Cardiac muscle cell (in vitro differentiated cells and primary cell): ENCODE results near the gene TSPAN9. TPM values are rescaled to one million over a fixed set of nuclear protein-coding genes. Genes with fewer than 3 reads are reported as not detected.

Source experiments
- DNase-seq, 2 donors: peaks; one replicate each; pipeline versions ENCODE4 v3.0.0 to v3.0.0-alpha.2; 2010 to 2017; ENCODE audit warnings: low read depth in 1 of 2, low spot score in 1 of 2
- H3K27ac ChIP-seq: fragments of 200-600 bp; sonication (generic); 2 replicates; pipeline ENCODE4 v1.5.1; 2016
- H3K27me3 ChIP-seq: fragments of 200-600 bp; sonication (generic); 2 replicates; pipeline ENCODE4 v1.6.0; 2016; ENCODE audit warnings: control low read depth
- H3K36me3 ChIP-seq: fragments of 200-600 bp; sonication (generic); 2 replicates; pipeline ENCODE4 v1.5.1; 2016; ENCODE audit warnings: control low read depth
- H3K4me1 ChIP-seq: fragments of 200-600 bp; sonication (generic); 2 replicates; pipeline ENCODE4 v1.8.1; 2017; ENCODE audit warnings: low read depth, mild to moderate bottlenecking, mixed run types
- H3K4me3 ChIP-seq: fragments of 200-600 bp; sonication (generic); 2 replicates; pipeline ENCODE4 v1.5.1; 2016; ENCODE audit warnings: mild to moderate bottlenecking
- H3K9me3 ChIP-seq: fragments of 200-600 bp; sonication (generic); 2 replicates; pipeline ENCODE4 v1.5.1; 2017; ENCODE audit warnings: low read depth, mild to moderate bottlenecking, control low read depth
- polyA plus RNA-seq: library from polyadenylated mRNA; unstranded; fragments of >200 nt; fragmentation: Nextera tagmentation; extraction: Ambion mirVana; gene quantifications from 2 replicates; pipeline ENCODE4 v1.2.1, GENCODE V29; 2016
- total RNA-seq: library from RNA; depleted of rRNA; stranded (reverse); fragments of >200 nt; gene quantifications from 2 replicates; pipeline ENCODE4 v1.2.3, GENCODE V29; 2016
- TF ChIP-seq, protein P1 (sequence below): IDR thresholded peaks from 2 replicates; pipeline ENCODE4 v1.5.1; 2012; ENCODE audit warnings: low read depth, mild to moderate bottlenecking, low read length

The TSPAN9 gene
- total and polyA plus RNA-seq, 2 experiments from 2014 or later = 13.3 to 199 TPM

DNA sequence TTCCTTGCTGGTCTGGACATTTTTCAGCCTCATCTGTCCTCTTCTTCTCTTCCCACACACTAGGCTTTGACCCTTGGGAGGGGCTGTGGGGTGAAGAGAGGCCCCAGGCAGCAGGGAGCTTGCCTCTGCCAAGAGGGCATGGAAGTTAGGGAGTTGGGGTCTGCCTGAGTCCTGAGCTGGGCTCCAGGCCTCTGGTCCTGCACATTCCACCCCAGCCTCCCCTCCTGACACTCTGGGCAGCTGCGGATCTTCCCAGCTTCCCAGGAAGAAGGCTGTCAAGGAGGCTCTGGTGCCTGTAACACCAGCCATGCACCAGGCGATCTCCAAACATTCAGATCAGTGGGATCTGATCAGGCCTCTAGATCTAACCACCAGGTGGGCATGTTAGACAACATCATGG lies 244.7 kb downstream of the TSPAN9 start:
- no peak for DNase-seq
- no peak overlapping the region for H3K4me3 ChIP-seq
- H3K9me3 ChIP-seq = no peaks in the 10 kb centered on the region
- H3K4me1 ChIP-seq = no peaks in the 10 kb centered on the region
- no peaks in the 10 kb centered on the region for H3K27me3 ChIP-seq
- no peak overlapping the region for H3K27ac ChIP-seq
- TF ChIP-seq, protein P1, sequence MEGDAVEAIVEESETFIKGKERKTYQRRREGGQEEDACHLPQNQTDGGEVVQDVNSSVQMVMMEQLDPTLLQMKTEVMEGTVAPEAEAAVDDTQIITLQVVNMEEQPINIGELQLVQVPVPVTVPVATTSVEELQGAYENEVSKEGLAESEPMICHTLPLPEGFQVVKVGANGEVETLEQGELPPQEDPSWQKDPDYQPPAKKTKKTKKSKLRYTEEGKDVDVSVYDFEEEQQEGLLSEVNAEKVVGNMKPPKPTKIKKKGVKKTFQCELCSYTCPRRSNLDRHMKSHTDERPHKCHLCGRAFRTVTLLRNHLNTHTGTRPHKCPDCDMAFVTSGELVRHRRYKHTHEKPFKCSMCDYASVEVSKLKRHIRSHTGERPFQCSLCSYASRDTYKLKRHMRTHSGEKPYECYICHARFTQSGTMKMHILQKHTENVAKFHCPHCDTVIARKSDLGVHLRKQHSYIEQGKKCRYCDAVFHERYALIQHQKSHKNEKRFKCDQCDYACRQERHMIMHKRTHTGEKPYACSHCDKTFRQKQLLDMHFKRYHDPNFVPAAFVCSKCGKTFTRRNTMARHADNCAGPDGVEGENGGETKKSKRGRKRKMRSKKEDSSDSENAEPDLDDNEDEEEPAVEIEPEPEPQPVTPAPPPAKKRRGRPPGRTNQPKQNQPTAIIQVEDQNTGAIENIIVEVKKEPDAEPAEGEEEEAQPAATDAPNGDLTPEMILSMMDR = no peak
- no peaks in the 10 kb centered on the region for H3K36me3 ChIP-seq

DNA sequence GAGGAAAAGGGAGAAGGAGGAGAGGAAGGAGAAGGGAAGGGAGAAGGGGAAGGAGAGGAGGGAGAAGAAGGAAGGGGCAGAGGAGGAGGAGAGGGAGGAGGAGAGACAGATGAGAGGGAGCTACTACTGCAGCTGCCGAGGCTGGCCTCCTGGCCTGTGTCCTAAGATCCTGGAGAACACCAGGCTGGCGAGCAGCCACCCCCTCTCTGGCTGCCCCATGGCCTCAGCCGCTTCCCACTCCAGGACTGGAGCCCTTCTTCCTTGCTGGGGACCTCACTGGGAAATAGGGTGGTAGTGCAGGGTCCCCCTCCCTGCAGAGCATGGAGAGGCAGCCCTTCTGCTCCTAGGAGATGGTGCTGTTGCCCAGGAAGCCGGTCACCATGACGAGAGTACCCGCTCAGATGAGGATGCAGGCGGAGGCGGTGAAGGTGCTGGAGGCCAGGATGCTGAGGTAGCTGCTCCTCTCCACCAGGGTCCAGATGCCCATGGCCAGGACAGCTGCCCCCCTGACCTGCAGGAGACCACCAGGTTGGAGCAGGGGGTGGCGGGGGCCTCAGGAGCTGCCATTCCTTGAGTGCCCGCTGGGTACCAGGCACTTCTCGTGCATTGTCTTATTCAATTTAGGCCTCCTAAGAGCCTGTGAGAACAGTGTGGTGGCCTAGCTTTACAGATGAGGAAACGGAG lies 246.0 kb downstream of the TSPAN9 start:
- Histone ChIP-seq H3K36me3 (no peaks in the 10 kb centered on the region), H3K27me3 (no peaks in the 10 kb centered on the region), H3K27ac (no peak overlapping the region), H3K9me3 (no peaks in the 10 kb centered on the region), H3K4me1 (peaks cover 2% of the 10 kb centered on the region), H3K4me3 (no peak overlapping the region)
- no peak for DNase-seq
- TF ChIP-seq, protein P1 = no peak

DNA sequence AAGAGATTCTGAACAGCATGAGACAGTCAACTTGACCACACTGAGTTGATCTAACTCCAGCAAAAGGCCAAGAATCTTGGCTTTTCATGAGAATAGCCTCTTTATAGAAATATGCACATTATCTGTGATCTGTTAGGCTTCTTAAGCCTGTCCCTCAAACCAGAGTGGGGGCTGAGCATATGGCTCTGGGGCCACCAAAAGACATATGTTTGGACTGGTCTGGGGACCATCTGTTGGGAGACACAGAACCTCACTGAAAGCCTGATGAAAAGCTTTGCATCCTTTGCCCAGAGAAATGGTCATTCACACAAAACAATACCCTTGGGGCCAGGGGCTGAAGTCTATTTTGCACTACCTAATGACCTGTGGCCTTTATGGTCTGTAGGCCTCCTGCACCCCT lies 248.6 kb downstream of the TSPAN9 start:
- H3K4me1 ChIP-seq = peaks cover 4% of the 10 kb centered on the region
- H3K9me3 ChIP-seq = no peaks in the 10 kb centered on the region
- TF ChIP-seq, protein P1 = no peak
- no peak for DNase-seq
- no peak overlapping the region for H3K4me3 ChIP-seq
- H3K36me3 ChIP-seq = no peaks in the 10 kb centered on the region
- no peak overlapping the region for H3K27ac ChIP-seq
- H3K27me3 ChIP-seq = no peaks in the 10 kb centered on the region

DNA sequence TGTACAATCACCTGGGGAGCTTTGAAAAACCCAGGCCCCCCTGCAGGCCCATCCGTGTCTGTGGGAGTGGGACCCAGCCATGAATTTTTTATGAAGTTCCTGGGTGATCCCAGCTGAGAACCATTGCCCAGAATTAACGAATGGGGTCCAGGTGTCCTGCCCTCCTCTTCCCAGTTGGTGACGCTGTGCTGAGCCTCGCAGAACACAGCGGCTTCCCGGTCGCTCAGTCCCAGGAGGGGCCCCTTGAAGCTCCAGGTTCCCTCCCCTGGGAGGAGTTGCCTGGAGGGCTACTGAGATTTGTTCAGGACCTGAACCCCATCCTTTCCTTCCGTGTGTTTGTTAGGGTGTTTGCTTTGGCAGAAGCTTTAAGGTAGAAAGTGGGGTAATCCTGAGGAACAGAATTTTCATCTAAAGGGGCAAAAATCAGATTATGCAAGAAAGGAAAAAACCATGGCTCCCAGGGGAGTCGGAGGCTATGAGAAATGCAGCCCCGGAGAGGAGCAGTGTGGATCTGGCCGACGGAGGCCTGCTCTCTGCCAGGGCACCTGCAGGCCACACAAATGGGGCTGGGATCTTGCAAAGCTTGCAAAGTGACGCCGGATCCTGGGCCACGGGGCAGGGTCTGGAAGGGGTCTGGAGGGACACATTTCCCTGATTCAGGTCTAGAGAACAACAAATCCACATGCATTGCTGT lies 249.1 kb downstream of the TSPAN9 start:
- no peak overlapping the region for H3K4me3 ChIP-seq
- H3K27ac ChIP-seq = no peak overlapping the region
- peaks cover 4% of the 10 kb centered on the region for H3K4me1 ChIP-seq
- TF ChIP-seq, protein P1 = no peak
- H3K9me3 ChIP-seq = no peaks in the 10 kb centered on the region
- DNase-seq = no peak
- no peaks in the 10 kb centered on the region for H3K36me3 ChIP-seq
- H3K27me3 ChIP-seq = no peaks in the 10 kb centered on the region

DNA sequence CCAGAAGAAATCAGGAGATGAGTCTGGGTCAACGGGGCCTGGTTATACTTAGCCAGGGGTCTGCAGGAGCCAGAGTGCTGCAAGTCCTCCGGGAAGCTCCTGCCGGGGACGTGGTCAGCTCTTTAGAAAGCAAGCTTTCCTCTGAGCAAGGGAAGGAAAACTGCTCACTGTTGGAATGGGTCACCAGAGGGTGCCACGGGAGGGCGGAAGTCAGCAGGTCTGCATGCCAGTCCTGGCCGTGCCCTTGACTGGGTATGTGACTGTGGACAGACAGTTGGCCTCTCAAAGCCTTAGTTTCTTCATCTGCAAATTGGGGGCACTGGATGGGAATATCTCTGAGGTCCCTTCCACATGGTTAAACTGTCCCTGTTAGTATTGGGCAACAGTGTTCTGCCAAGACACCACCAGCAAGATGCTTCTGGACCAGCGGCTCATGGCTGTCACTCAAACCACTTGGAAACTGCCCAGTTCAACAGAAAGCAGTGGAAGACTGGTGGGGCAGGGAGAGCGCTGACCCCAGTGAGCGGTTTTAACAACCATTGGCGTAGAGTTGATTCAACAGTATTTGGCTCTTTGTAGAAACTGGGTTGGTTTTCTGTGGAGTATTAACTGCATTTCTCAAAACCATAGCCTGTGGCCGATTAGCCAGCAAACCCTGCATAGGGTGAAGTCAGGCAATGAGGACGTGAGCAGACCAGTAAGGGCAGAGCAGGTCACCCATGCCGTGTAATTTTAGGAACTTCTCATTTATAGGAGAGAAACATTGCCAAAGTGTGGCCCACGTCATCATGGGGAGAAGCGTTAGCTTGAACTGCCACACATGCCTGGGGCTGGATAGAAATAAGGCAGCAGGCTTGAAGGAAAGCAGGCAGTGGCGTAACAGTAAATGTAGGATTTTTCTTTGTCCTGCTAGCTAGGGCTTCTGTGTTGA lies 249.9 kb downstream of the TSPAN9 start:
- H3K4me3 ChIP-seq = no peak overlapping the region
- peaks cover 4% of the 10 kb centered on the region for H3K4me1 ChIP-seq
- no peaks in the 10 kb centered on the region for H3K36me3 ChIP-seq
- no peak overlapping the region for H3K27ac ChIP-seq
- TF ChIP-seq, protein P1 = no peak
- DNase-seq = no peak
- no peaks in the 10 kb centered on the region for H3K27me3 ChIP-seq
- H3K9me3 ChIP-seq = no peaks in the 10 kb centered on the region
